ENCODE results near the gene EFEMP1. TPM values are rescaled to one million over a fixed set of nuclear protein-coding genes. Genes with fewer than 3 reads are reported as not detected.

EFEMP1 gene
- polyA plus RNA-seq, 3 donors = not detected

- TF ChIP-seq CTCF (IDR thresholded peaks at IDR 0.05) = no peak
- Mint-ChIP-seq H3K4me3 (no peak overlapping the region), H3K27me3 (ENCODE audit: low read depth in 3 of 3) (peaks cover 3 to 10% (median 5%) of the 10 kb centered on the region in 3 donors), H3K9me3 (no peaks in the 10 kb centered on the region), H3K27ac (no peak overlapping the region), H3K36me3 (no peaks in the 10 kb centered on the region), H3K4me1 (no peaks in the 10 kb centered on the region)
- Histone ChIP-seq H3K36me3 (replicated peaks in 1 of 2; ENCODE audit: control insufficient read depth in 1 of 2, insufficient read depth in 2 of 2, low read length in 2 of 2) (no peaks in the 10 kb centered on the region), H3K4me2 (replicated peaks; ENCODE audit: extremely low read depth, low read length, poor library complexity, severe bottlenecking) (no peak overlapping the region), H3K27ac (ENCODE audit: low read depth in 1 of 2, low read length in 2 of 2) (no peak overlapping the region), H4K20me1 (ENCODE audit: insufficient read depth, low read length) (no peaks in the 10 kb centered on the region), H3K79me2 (ENCODE audit: insufficient read depth, low read length) (no peaks in the 10 kb centered on the region), H3K9me3 (replicated peaks in 1 of 2; ENCODE audit: control insufficient read depth in 1 of 2, insufficient read depth in 1 of 2, low read length in 2 of 2) (no peaks in the 10 kb centered on the region), H3K9ac (ENCODE audit: insufficient read depth, low read length, poor library complexity, severe bottlenecking) (no peak overlapping the region), H3K27me3 (ENCODE audit: control insufficient read depth in 2 of 2, insufficient read depth in 2 of 2, low read length in 2 of 2) (no peaks in the 10 kb centered on the region), H3K4me3 (replicated peaks in 1 of 3; ENCODE audit: low read depth in 2 of 3, low read length in 3 of 3) (no peak overlapping the region), H2AFZ (ENCODE audit: insufficient read depth, low read depth, low read length, poor library complexity, severe bottlenecking) (no peak overlapping the region), H3K4me1 (ENCODE audit: control insufficient read depth in 1 of 2, insufficient read depth in 2 of 2, low read length in 2 of 2) (no peaks in the 10 kb centered on the region)
- no peak for DNase-seq
- 59% methylated on average over 2 of the region's 3 CpGs for WGBS (ENCODE audit: insufficient coverage)
- intact Hi-C loops (cut with micrococcal nuclease) = no loop called here
These were observed 39.3 kb upstream of the EFEMP1 start for GRCh38 chr2:55962915-55963314.

GRCh38 chr2:55961318-55961911 lies 37.8 kb upstream of the EFEMP1 start:
- H3K4me2 ChIP-seq (replicated peaks; ENCODE audit: extremely low read depth, low read length, poor library complexity, severe bottlenecking) = no peak overlapping the region
- H3K36me3 ChIP-seq (replicated peaks in 1 of 2; ENCODE audit: control insufficient read depth in 1 of 2, insufficient read depth in 2 of 2, low read length in 2 of 2) = no peaks in the 10 kb centered on the region
- DNase-seq = peak in 1 of 3 donors; percentile 17
- no peak overlapping the region for H3K27ac ChIP-seq (ENCODE audit: low read depth in 1 of 2, low read length in 2 of 2)
- no peak for TF ChIP-seq CTCF (IDR thresholded peaks at IDR 0.05)
- intact Hi-C loops (cut with micrococcal nuclease) = no loop called here
- no peaks in the 10 kb centered on the region for H3K4me1 Mint-ChIP-seq
- no peaks in the 10 kb centered on the region for H3K9me3 ChIP-seq (replicated peaks in 1 of 2; ENCODE audit: control insufficient read depth in 1 of 2, insufficient read depth in 1 of 2, low read length in 2 of 2)
- no peaks in the 10 kb centered on the region for H3K79me2 ChIP-seq (ENCODE audit: insufficient read depth, low read length)
- H3K27me3 Mint-ChIP-seq (ENCODE audit: low read depth in 3 of 3) = peaks cover 3 to 10% (median 4%) of the 10 kb centered on the region in 3 donors
- WGBS (ENCODE audit: insufficient coverage) = no CpG with 5 or more reads among the region's 3 CpGs
- no peaks in the 10 kb centered on the region for H3K36me3 Mint-ChIP-seq
- no peak overlapping the region for H2AFZ ChIP-seq (ENCODE audit: insufficient read depth, low read depth, low read length, poor library complexity, severe bottlenecking)
- H3K4me3 ChIP-seq (replicated peaks in 1 of 3; ENCODE audit: low read depth in 2 of 3, low read length in 3 of 3) = no peak overlapping the region
- H3K9me3 Mint-ChIP-seq = no peaks in the 10 kb centered on the region
- H3K27me3 ChIP-seq (ENCODE audit: control insufficient read depth in 2 of 2, insufficient read depth in 2 of 2, low read length in 2 of 2) = no peaks in the 10 kb centered on the region
- no peak overlapping the region for H3K4me3 Mint-ChIP-seq
- H3K4me1 ChIP-seq (ENCODE audit: control insufficient read depth in 1 of 2, insufficient read depth in 2 of 2, low read length in 2 of 2) = no peaks in the 10 kb centered on the region
- no peaks in the 10 kb centered on the region for H4K20me1 ChIP-seq (ENCODE audit: insufficient read depth, low read length)
- no peak overlapping the region for H3K9ac ChIP-seq (ENCODE audit: insufficient read depth, low read length, poor library complexity, severe bottlenecking)
- no peak overlapping the region for H3K27ac Mint-ChIP-seq

Data from CD14-positive monocyte (primary cell).